Mucosa of descending colon (tissue), 3 donors: ENCODE measurements around the gene TBX19. TPM values are rescaled to one million over a fixed set of nuclear protein-coding genes. Genes with fewer than 3 reads are reported as not detected.

Experiments used
- ATAC-seq: fragments of 200-7000 bp; cut with Tn5 transposase; one replicate; pipeline ENCODE4 v1.9.1; 2020; ENCODE audit warnings: mild to moderate bottlenecking, moderate library complexity
- DNase-seq, 3 donors: peaks; one replicate each; pipeline ENCODE4 v3.0.0-alpha.2; 2020
- H3K36me3 ChIP-seq: fragments of 200-600 bp; one replicate; pipeline ENCODE4 v1.8.0; 2021; ENCODE audit warnings: low read depth, mild to moderate bottlenecking
- H3K4me1 ChIP-seq: fragments of 200-600 bp; one replicate; pipeline ENCODE4 v1.8.0; 2021; ENCODE audit warnings: low read depth, mild to moderate bottlenecking
- H3K4me3 ChIP-seq: fragments of 200-600 bp; one replicate; pipeline ENCODE4 v1.8.0; 2021; ENCODE audit warnings: mild to moderate bottlenecking
- H3K9me3 ChIP-seq: fragments of 200-600 bp; one replicate; pipeline ENCODE4 v1.8.0; 2021; ENCODE audit warnings: mild to moderate bottlenecking
- intact Hi-C, 2 donors: fragments of 100-400 bp; cut with DNase I in 1 of 2; cut with micrococcal nuclease in 1 of 2; formaldehyde crosslinking; loops; one replicate each; pipeline versions ENCODE4 v1.11.0 to v1.11.1; 2022; cut with DNase I, micrococcal nuclease
- total RNA-seq, 3 donors: library from RNA; stranded (reverse); fragmentation: NEBNext Ultra II Directional in 2 of 3; extraction: Animal tissue kit (Norgen Biotek cat#: 25700) in 2 of 3; gene quantifications; one replicate each; pipeline versions ENCODE4 v1.2.1 to v1.2.4, GENCODE V29; 2021 to 2023
- TF ChIP-seq, protein P1 (sequence below): fragments of 200-600 bp; IDR thresholded peaks from one replicate; pipeline ENCODE4 v1.8.0; 2022; ENCODE audit warnings: antibody characterized with exemption, mild to moderate bottlenecking
- donor health status: DM: no; HTN: no; CAD: no; lungs with moderate emphysema.
- donor health status: DM: no; HTN: no; CAD: no.
- donor health status: DM: no; HTN: yes; CAD: no.

Gene TBX19
- total RNA-seq, 3 donors from 2014 or later: 1.1 to 2.6 (median 2.3) TPM

GRCh38 chr1:168257397-168257796 lies 23.3 kb upstream of the TBX19 start:
- no peaks in the 10 kb centered on the region for H3K36me3 ChIP-seq
- H3K4me1 ChIP-seq: no peaks in the 10 kb centered on the region
- peaks cover 16% of the 10 kb centered on the region for H3K9me3 ChIP-seq
- ATAC-seq: no peak
- TF ChIP-seq, protein P1, sequence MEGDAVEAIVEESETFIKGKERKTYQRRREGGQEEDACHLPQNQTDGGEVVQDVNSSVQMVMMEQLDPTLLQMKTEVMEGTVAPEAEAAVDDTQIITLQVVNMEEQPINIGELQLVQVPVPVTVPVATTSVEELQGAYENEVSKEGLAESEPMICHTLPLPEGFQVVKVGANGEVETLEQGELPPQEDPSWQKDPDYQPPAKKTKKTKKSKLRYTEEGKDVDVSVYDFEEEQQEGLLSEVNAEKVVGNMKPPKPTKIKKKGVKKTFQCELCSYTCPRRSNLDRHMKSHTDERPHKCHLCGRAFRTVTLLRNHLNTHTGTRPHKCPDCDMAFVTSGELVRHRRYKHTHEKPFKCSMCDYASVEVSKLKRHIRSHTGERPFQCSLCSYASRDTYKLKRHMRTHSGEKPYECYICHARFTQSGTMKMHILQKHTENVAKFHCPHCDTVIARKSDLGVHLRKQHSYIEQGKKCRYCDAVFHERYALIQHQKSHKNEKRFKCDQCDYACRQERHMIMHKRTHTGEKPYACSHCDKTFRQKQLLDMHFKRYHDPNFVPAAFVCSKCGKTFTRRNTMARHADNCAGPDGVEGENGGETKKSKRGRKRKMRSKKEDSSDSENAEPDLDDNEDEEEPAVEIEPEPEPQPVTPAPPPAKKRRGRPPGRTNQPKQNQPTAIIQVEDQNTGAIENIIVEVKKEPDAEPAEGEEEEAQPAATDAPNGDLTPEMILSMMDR: no peak
- H3K4me3 ChIP-seq: no peak overlapping the region
- DNase-seq: no peak
- intact Hi-C loops: no loop called here

DNA sequence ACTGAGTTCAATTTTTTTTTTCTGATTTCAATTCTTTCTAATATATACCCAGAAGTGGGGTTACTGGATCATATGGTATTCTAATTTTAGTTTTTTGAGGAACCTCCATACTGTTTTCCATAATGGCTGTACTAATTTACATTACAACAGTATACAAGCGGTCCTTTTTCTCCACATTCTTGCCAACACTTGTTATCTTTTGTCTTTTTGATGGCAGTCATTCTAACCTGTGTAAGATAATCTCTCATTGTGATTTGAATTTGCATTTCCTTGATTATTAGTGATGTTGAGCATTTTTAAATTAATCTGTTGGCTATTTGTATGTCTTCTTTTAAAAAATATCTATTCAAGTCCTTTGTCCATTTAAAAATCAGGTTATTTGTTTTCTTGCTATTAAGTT lies 21.1 kb upstream of the TBX19 start:
- Histone ChIP-seq H3K36me3 (no peaks in the 10 kb centered on the region), H3K9me3 (peaks cover 16% of the 10 kb centered on the region), H3K4me1 (no peaks in the 10 kb centered on the region), H3K4me3 (no peak overlapping the region)
- intact Hi-C loops: no loop called here
- DNase-seq (no peak), ATAC-seq (no peak)
- TF ChIP-seq, protein P1: no peak

GRCh38 chr1:168260393-168260792 lies 20.3 kb upstream of the TBX19 start:
- intact Hi-C loops: no loop called here
- ATAC-seq (no peak), DNase-seq (no peak)
- no peak overlapping the region for H3K4me3 ChIP-seq
- no peaks in the 10 kb centered on the region for H3K4me1 ChIP-seq
- TF ChIP-seq, protein P1: no peak
- no peaks in the 10 kb centered on the region for H3K36me3 ChIP-seq
- H3K9me3 ChIP-seq: peaks cover 14% of the 10 kb centered on the region

GRCh38 chr1:168261390-168261789 lies 19.3 kb upstream of the TBX19 start:
- intact Hi-C loops: no loop called here
- no peak for ATAC-seq
- DNase-seq: no peak
- H3K9me3 ChIP-seq: peaks cover 4% of the 10 kb centered on the region
- H3K4me1 ChIP-seq: no peaks in the 10 kb centered on the region
- TF ChIP-seq, protein P1: no peak
- no peaks in the 10 kb centered on the region for H3K36me3 ChIP-seq
- no peak overlapping the region for H3K4me3 ChIP-seq

GRCh38 chr1:168263130-168263529 lies 17.5 kb upstream of the TBX19 start:
- Histone ChIP-seq H3K36me3 (no peaks in the 10 kb centered on the region), H3K4me1 (no peaks in the 10 kb centered on the region), H3K9me3 (no peaks in the 10 kb centered on the region), H3K4me3 (no peak overlapping the region)
- TF ChIP-seq, protein P1: no peak
- intact Hi-C loops: no loop called here
- DNase-seq (no peak), ATAC-seq (no peak)

DNA sequence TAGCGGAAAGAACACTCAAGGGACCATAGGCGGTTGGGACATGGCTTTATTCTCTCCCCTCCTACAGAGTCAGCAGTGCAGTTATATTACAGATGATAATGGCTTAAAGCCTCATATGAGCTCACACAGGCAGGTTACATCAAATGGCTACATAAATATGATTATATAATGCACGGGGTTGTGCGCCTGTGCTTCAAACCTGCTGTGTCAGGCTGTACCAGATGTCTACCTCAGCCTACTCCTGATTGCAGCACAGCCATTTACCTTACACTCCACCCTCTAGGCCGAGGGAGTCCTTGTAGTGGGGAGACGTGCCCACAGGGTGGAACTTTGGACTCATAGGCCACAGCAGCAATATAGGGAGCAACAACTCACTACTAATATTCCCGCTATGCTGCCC lies 16.4 kb upstream of the TBX19 start:
- ATAC-seq: no peak
- Histone ChIP-seq H3K9me3 (no peaks in the 10 kb centered on the region), H3K36me3 (no peaks in the 10 kb centered on the region), H3K4me3 (no peak overlapping the region), H3K4me1 (no peaks in the 10 kb centered on the region)
- intact Hi-C loops: no loop called here
- TF ChIP-seq, protein P1: no peak
- no peak for DNase-seq
